H9 (cell line): Measurements from ENCODE around the gene ERCC6L. TPM values are rescaled to one million over a fixed set of nuclear protein-coding genes. Genes with fewer than 3 reads are reported as not detected.

Experiments used
- DNase-seq: peaks from one replicate; pipeline ENCODE4 v3.0.0-alpha.2; 2017
- H2AFZ ChIP-seq: one replicate; pipeline ENCODE4 v1.6.1; 2013; ENCODE audit warnings: mild to moderate bottlenecking, low read length, control low read depth, moderate library complexity
- H2AK5ac ChIP-seq: 2 replicates; pipeline ENCODE4 v1.6.1; 2013; ENCODE audit warnings: low read length, control low read depth, mixed read lengths; ENCODE audit not compliant: insufficient read length
- H2BK120ac ChIP-seq: one replicate; pipeline ENCODE4 v1.6.1; 2013; ENCODE audit warnings: low read depth, mild to moderate bottlenecking, low read length, control low read depth, inconsistent platforms; ENCODE audit not compliant: poor library complexity, severe bottlenecking
- H2BK12ac ChIP-seq: 2 replicates; pipeline ENCODE4 v1.6.1; 2013; ENCODE audit warnings: low read length, control low read depth, mixed read lengths, low read depth; ENCODE audit not compliant: insufficient read length
- H2BK15ac ChIP-seq: 2 replicates; pipeline ENCODE4 v1.6.1; 2013; ENCODE audit warnings: low read depth, low read length, control low read depth
- H2BK20ac ChIP-seq: one replicate; pipeline ENCODE4 v1.6.1; 2013; ENCODE audit warnings: low read depth, mild to moderate bottlenecking, low read length, control low read depth, inconsistent platforms; ENCODE audit not compliant: poor library complexity, severe bottlenecking
- H2BK5ac ChIP-seq: 2 replicates; pipeline ENCODE4 v1.6.1; 2013; ENCODE audit warnings: low read length, control low read depth, mixed read lengths; ENCODE audit not compliant: insufficient read length
- H3K14ac ChIP-seq: 2 replicates; pipeline ENCODE4 v1.6.1; 2013; ENCODE audit warnings: low read length, control low read depth; ENCODE audit not compliant: insufficient read depth
- H3K18ac ChIP-seq: 2 replicates; pipeline ENCODE4 v1.6.1; 2013; ENCODE audit warnings: low read depth, mild to moderate bottlenecking, mixed read lengths, low read length, control low read depth; ENCODE audit not compliant: insufficient read length
- H3K23ac ChIP-seq: 2 replicates; pipeline ENCODE4 v1.6.1; 2013; ENCODE audit warnings: low read length, control low read depth, mixed read lengths, low read depth; ENCODE audit not compliant: insufficient read length
- H3K23me2 ChIP-seq: 2 replicates; pipeline ENCODE4 v1.6.1; 2013; ENCODE audit warnings: low read depth, mild to moderate bottlenecking, mixed read lengths, low read length, control low read depth; ENCODE audit not compliant: insufficient read length, poor library complexity, severe bottlenecking
- H3K27ac ChIP-seq: 2 replicates; pipeline ENCODE4 v1.5.1; 2013; ENCODE audit warnings: low read length, control low read depth, mixed read lengths, low read depth; ENCODE audit not compliant: insufficient read length
- H3K27me3 ChIP-seq: 2 replicates; pipeline ENCODE4 v1.6.1; 2013; ENCODE audit warnings: low read length, control low read depth, inconsistent platforms; ENCODE audit not compliant: insufficient read depth
- H3K4ac ChIP-seq: 2 replicates; pipeline ENCODE4 v1.6.1; 2013; ENCODE audit warnings: low read depth, mild to moderate bottlenecking, control low read depth, inconsistent platforms, low read length, moderate library complexity
- H3K4me1 ChIP-seq: 2 replicates; pipeline ENCODE4 v1.6.1; 2013; ENCODE audit warnings: low read length, control low read depth, inconsistent platforms; ENCODE audit not compliant: insufficient read depth
- H3K4me2 ChIP-seq: 2 replicates; pipeline ENCODE4 v1.6.1; 2013; ENCODE audit warnings: low read length, control low read depth, mixed read lengths; ENCODE audit not compliant: insufficient read length, insufficient read depth
- H3K56ac ChIP-seq: 2 replicates; pipeline ENCODE4 v1.6.1; 2013; ENCODE audit warnings: low read depth, mild to moderate bottlenecking, mixed read lengths, low read length, control low read depth; ENCODE audit not compliant: insufficient read length
- H3K79me1 ChIP-seq: 2 replicates; pipeline ENCODE4 v1.6.1; 2013; ENCODE audit warnings: low read depth, mild to moderate bottlenecking, moderate library complexity, low read length, control low read depth, inconsistent platforms; ENCODE audit not compliant: insufficient read depth, poor library complexity, severe bottlenecking
- H3K79me2 ChIP-seq: 2 replicates; pipeline ENCODE4 v1.6.1; 2013; ENCODE audit warnings: low read length, control low read depth, inconsistent platforms; ENCODE audit not compliant: insufficient read depth
- H3K9ac ChIP-seq: 2 replicates; pipeline ENCODE4 v1.6.1; 2013; ENCODE audit warnings: low read length, control low read depth, mixed read lengths; ENCODE audit not compliant: insufficient read length; ENCODE audit errors: extremely low read depth
- H3K9me3 ChIP-seq: one replicate; pipeline ENCODE4 v1.6.1; 2013; ENCODE audit warnings: low read depth, low read length, inconsistent platforms; ENCODE audit not compliant: control insufficient read depth
- H3T11ph ChIP-seq: one replicate; pipeline ENCODE4 v1.6.1; 2013; ENCODE audit warnings: mild to moderate bottlenecking, low read length, control low read depth, inconsistent platforms
- H4K20me1 ChIP-seq: one replicate; pipeline ENCODE4 v1.6.1; 2013; ENCODE audit not compliant: control insufficient read depth, insufficient read length, insufficient read depth
- H4K5ac ChIP-seq: 2 replicates; pipeline ENCODE4 v1.6.1; 2013; ENCODE audit warnings: low read depth, mild to moderate bottlenecking, mixed read lengths, low read length, control low read depth; ENCODE audit not compliant: insufficient read length
- H4K8ac ChIP-seq: replicated peaks from 2 replicates; pipeline ENCODE4 v1.6.1; 2013; ENCODE audit warnings: low read length, control low read depth, mixed read lengths, low read depth; ENCODE audit not compliant: insufficient read length
- H4K91ac ChIP-seq: 2 replicates; pipeline ENCODE4 v1.6.1; 2013; ENCODE audit warnings: low read depth, mild to moderate bottlenecking, moderate library complexity, mixed read lengths, low read length, control low read depth; ENCODE audit not compliant: insufficient read length
- H3K27ac Mint-ChIP-seq, 3 experiments: 2 replicates in 2 of 3; 3 replicates in 1 of 3; pipeline ENCODE4 v1.8.0; 2020 to 2021; ENCODE audit warnings: mixed read lengths in 3 of 3, mild to moderate bottlenecking in 1 of 3, moderate library complexity in 1 of 3
- H3K27me3 Mint-ChIP-seq: 2 replicates; pipeline ENCODE4 v1.8.0; 2021; ENCODE audit warnings: low read depth, mild to moderate bottlenecking, moderate library complexity, mixed read lengths
- H3K36me3 Mint-ChIP-seq, 3 experiments: 2 replicates in 2 of 3; 3 replicates in 1 of 3; pipeline ENCODE4 v1.8.0; 2020 to 2021; ENCODE audit warnings: low read depth in 3 of 3, mixed read lengths in 3 of 3; ENCODE audit not compliant: insufficient read depth in 1 of 3
- H3K4me1 Mint-ChIP-seq, 2 experiments: 2 replicates each; pipeline ENCODE4 v1.8.0; 2020; ENCODE audit warnings: mixed read lengths in 2 of 2
- H3K4me3 Mint-ChIP-seq, 2 experiments: 2 replicates in 1 of 2; 3 replicates in 1 of 2; pipeline ENCODE4 v1.8.0; 2020 to 2021; ENCODE audit warnings: mild to moderate bottlenecking in 2 of 2, mixed read lengths in 2 of 2, moderate library complexity in 1 of 2
- H3K9me3 Mint-ChIP-seq, 2 experiments: 2 replicates in 1 of 2; 3 replicates in 1 of 2; pipeline ENCODE4 v1.8.0; 2020; ENCODE audit warnings: mild to moderate bottlenecking in 2 of 2, mixed read lengths in 2 of 2, moderate library complexity in 1 of 2
- WGBS: extraction: QIAGEN DNeasy Blood & Tissue Kit; methylation state at CpG from one replicate; pipeline ENCODE4 v1.1.7; 2013; ENCODE audit warnings: missing lambda C conversion rate, low lambda C conversion rate, mixed read lengths; ENCODE audit not compliant: insufficient read length; ENCODE audit errors: extremely low coverage; 5-methylcytosine and 5-hydroxymethylcytosine counted together
- total RNA-seq: library from RNA; stranded (reverse); gene quantifications from 2 replicates; pipeline ENCODE4 v1.2.1, GENCODE V29; 2021
- TF ChIP-seq, protein P1 (sequence below): fragments of 200-600 bp; sonication (generic); conservative IDR thresholded peaks from 3 replicates; pipeline ENCODE4 v1.8.0; 2021; ENCODE audit warnings: antibody characterized with exemption, mild to moderate bottlenecking

Gene ERCC6L
- total RNA-seq, 1 experiment from 2014 or later, result 18.1 TPM

DNA sequence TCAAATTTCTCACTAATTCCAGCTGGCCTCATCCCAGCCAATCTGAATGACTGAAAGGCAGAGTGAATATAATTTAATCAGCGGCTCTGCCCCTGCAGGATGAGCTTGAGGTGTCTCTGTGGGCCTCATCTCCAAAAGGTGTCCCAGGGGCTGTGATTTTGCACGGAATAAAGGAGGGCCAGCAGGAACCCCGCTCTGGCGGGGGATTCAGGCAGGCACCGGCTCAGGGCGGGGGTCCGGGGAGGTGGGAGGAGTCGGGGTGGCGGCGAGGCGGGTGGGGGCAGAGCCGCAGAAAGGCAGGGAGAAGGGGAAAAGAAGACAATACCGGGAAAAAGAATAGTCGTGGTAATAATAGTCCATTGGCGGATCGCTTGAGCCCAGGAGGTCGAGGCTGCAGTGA is 16.0 kb upstream of the ERCC6L start:
- Histone ChIP-seq H2BK20ac (no peak overlapping the region), H3K27me3 (no peaks in the 10 kb centered on the region), H4K8ac (no peak overlapping the region), H3T11ph (no peak overlapping the region), H2AK5ac (no peak overlapping the region), H3K4me2 (peak overlapping the region; percentile 19), H3K18ac (no peak overlapping the region), H2BK120ac (no peak overlapping the region), H2BK5ac (no peak overlapping the region), H3K9ac (no peak overlapping the region), H3K9me3 (no peaks in the 10 kb centered on the region), H3K56ac (no peak overlapping the region), H3K79me2 (no peaks in the 10 kb centered on the region), H4K20me1 (no peaks in the 10 kb centered on the region), H2AFZ (no peak overlapping the region), H3K23ac (no peak overlapping the region), H3K4me1 (no peaks in the 10 kb centered on the region), H3K4ac (no peak overlapping the region), H2BK12ac (no peak overlapping the region), H3K14ac (no peak overlapping the region), H3K79me1 (no peaks in the 10 kb centered on the region), H3K27ac (no peak overlapping the region), H2BK15ac (no peak overlapping the region), H4K91ac (no peak overlapping the region), H3K23me2 (no peaks in the 10 kb centered on the region), H4K5ac (no peak overlapping the region)
- no peak overlapping the region for H3K27ac Mint-ChIP-seq
- H3K4me3 Mint-ChIP-seq, result peak overlapping the region in 1 of 2 experiments; percentile 41; a peak in 1 of 5 replicates
- TF ChIP-seq, protein P1, sequence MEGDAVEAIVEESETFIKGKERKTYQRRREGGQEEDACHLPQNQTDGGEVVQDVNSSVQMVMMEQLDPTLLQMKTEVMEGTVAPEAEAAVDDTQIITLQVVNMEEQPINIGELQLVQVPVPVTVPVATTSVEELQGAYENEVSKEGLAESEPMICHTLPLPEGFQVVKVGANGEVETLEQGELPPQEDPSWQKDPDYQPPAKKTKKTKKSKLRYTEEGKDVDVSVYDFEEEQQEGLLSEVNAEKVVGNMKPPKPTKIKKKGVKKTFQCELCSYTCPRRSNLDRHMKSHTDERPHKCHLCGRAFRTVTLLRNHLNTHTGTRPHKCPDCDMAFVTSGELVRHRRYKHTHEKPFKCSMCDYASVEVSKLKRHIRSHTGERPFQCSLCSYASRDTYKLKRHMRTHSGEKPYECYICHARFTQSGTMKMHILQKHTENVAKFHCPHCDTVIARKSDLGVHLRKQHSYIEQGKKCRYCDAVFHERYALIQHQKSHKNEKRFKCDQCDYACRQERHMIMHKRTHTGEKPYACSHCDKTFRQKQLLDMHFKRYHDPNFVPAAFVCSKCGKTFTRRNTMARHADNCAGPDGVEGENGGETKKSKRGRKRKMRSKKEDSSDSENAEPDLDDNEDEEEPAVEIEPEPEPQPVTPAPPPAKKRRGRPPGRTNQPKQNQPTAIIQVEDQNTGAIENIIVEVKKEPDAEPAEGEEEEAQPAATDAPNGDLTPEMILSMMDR, result no peak
- peaks cover 58 to 65% of the 10 kb centered on the region in 2 experiments for H3K9me3 Mint-ChIP-seq
- DNase-seq, result no peak
- peaks cover 0 to 12% (median 9%) of the 10 kb centered on the region in 3 experiments; a peak in 5 of 7 replicates for H3K36me3 Mint-ChIP-seq
- WGBS, result no CpG with 5 or more reads among the region's 17 CpGs
- peaks cover 14 to 21% of the 10 kb centered on the region in 2 experiments for H3K4me1 Mint-ChIP-seq
- H3K27me3 Mint-ChIP-seq, result peaks cover 6% of the 10 kb centered on the region
